ENCODE results near the gene UPK1A. TPM values are rescaled to one million over a fixed set of nuclear protein-coding genes. Genes with fewer than 3 reads are reported as not detected.
A peak's percentile ranks its signal among the peaks of the same experiment; 100 is the strongest.

UPK1A gene
- total RNA-seq (2014; rRNA removed), result 0.17 TPM in 1 of 2 replicates, not detected in the other
- 0.05 TPM for polyA plus RNA-seq (2012)

GRCh38 chr19:35666251-35666913, at the start of gene UPK1A:
TSS of gene UPK1A (plus strand) at chr19:35666517. CDS start at chr19:35666813, 296 bp downstream.
- no peak for DNase-seq (ENCODE audit: low read depth)

GRCh38 chr19:35618857-35619256, 47.5 kb upstream of the UPK1A start:
- DNase-seq (ENCODE audit: low read depth), result no peak

- DNase-seq (ENCODE audit: low read depth), result no peak
These were observed 46.9 kb upstream of the UPK1A start for GRCh38 chr19:35619290-35619923.

- DNase-seq (ENCODE audit: low read depth), result no peak
These were observed 46.3 kb upstream of the UPK1A start for GRCh38 chr19:35620001-35620400.

- no peak for DNase-seq (ENCODE audit: low read depth)
These were observed 44.6 kb upstream of the UPK1A start for GRCh38 chr19:35621708-35622107.

- no peak for DNase-seq (ENCODE audit: low read depth)
These were observed 43.6 kb upstream of the UPK1A start for GRCh38 chr19:35622750-35623149.

GRCh38 chr19:35623327-35624010, 42.8 kb upstream of the UPK1A start:
- DNase-seq (ENCODE audit: low read depth), result no peak

- no peak for DNase-seq (ENCODE audit: low read depth)
These were observed 38.1 kb upstream of the UPK1A start for GRCh38 chr19:35628264-35628564.

GRCh38 chr19:35628565-35629331, 37.6 kb upstream of the UPK1A start, which contains the start of gene RBM42:
TSS of gene RBM42 (plus strand) at chr19:35629036. CDS start at chr19:35629154, 118 bp downstream.
- peak; percentile 100 for DNase-seq (ENCODE audit: low read depth)

GRCh38 chr19:35629332-35629633, 37.0 kb upstream of the UPK1A start:
- no peak for DNase-seq (ENCODE audit: low read depth)

- DNase-seq (ENCODE audit: low read depth), result no peak
These were observed 32.4 kb upstream of the UPK1A start for GRCh38 chr19:35633727-35634440.

GRCh38 chr19:35636651-35637050, 29.7 kb upstream of the UPK1A start:
- no peak for DNase-seq (ENCODE audit: low read depth)

- no peak for DNase-seq (ENCODE audit: low read depth)
These were observed 29.2 kb upstream of the UPK1A start for GRCh38 chr19:35637165-35637564.

GRCh38 chr19:35639321-35639639, 27.0 kb upstream of the UPK1A start:
- DNase-seq (ENCODE audit: low read depth), result no peak

- DNase-seq (ENCODE audit: low read depth), result no peak
These were observed 26.5 kb upstream of the UPK1A start for GRCh38 chr19:35639863-35640262.

- no peak for DNase-seq (ENCODE audit: low read depth)
These were observed 24.7 kb upstream of the UPK1A start, which contains the start of gene ETV2 for GRCh38 chr19:35641515-35642151. TSS of gene ETV2 (plus strand) at chr19:35641745. CDS start at chr19:35642461, 716 bp downstream.

GRCh38 chr19:35642312-35642711, 24.0 kb upstream of the UPK1A start:
- DNase-seq (ENCODE audit: low read depth), result no peak

- no peak for DNase-seq (ENCODE audit: low read depth)
These were observed 23.5 kb upstream of the UPK1A start for GRCh38 chr19:35642798-35643254.

- peak; percentile 76 for DNase-seq (ENCODE audit: low read depth)
These were observed 22.8 kb upstream of the UPK1A start for GRCh38 chr19:35643255-35644205.

Measured in LHCN-M2 (cell line).